Measurements from ENCODE around the gene BUD23.

The BUD23 gene, protein sequence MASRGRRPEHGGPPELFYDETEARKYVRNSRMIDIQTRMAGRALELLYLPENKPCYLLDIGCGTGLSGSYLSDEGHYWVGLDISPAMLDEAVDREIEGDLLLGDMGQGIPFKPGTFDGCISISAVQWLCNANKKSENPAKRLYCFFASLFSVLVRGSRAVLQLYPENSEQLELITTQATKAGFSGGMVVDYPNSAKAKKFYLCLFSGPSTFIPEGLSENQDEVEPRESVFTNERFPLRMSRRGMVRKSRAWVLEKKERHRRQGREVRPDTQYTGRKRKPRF

DNA sequence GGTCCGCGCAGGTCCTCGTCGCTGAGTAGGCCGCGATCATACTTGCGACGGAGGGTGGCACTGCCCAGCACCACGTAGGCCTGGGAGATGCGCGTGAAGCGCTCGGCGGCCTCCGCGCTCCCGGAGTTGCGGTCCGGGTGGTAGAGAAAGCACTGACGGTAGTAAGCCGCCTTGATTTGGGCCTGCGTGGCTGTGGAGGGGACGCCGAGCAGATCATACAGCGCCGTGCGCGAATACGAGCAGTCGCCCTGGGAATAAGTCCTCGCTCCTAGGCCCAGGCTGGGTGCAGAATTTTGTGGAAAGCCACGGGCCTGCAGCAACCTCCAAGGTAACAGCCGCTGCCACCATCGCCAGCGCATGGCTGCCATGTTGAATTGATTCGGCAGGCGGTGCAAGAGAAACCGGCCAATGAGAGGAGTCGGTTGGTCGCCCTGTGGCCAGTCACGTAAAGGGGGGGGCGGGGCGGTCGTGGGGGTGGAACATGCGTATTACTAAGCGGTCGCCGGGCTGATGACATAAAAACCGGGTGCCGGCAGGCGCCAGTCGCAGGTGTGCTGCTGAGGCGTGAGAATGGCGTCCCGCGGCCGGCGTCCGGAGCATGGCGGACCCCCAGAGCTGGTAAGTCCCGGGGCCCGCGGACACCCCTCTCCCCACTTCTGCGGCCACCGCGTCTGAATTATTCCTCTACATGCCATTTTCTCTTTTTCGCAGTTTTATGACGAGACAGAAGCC, at the start of gene BUD23, which contains the start of gene DNAJC30:
Gene BUD23 (plus strand): TSS at position 542 of the 732 bp plus-strand sequence. CDS start 29 bp downstream, at position 571.
Gene DNAJC30 (minus strand): TSS at position 398 of the 732 bp plus-strand sequence. CDS start 30 bp downstream, at position 368.
- H3K27ac ChIP-seq = peak within 1 kb of the TSS; percentile 89
- TF ChIP-seq, protein P1, sequence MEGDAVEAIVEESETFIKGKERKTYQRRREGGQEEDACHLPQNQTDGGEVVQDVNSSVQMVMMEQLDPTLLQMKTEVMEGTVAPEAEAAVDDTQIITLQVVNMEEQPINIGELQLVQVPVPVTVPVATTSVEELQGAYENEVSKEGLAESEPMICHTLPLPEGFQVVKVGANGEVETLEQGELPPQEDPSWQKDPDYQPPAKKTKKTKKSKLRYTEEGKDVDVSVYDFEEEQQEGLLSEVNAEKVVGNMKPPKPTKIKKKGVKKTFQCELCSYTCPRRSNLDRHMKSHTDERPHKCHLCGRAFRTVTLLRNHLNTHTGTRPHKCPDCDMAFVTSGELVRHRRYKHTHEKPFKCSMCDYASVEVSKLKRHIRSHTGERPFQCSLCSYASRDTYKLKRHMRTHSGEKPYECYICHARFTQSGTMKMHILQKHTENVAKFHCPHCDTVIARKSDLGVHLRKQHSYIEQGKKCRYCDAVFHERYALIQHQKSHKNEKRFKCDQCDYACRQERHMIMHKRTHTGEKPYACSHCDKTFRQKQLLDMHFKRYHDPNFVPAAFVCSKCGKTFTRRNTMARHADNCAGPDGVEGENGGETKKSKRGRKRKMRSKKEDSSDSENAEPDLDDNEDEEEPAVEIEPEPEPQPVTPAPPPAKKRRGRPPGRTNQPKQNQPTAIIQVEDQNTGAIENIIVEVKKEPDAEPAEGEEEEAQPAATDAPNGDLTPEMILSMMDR (conservative IDR thresholded peaks at IDR 0.05) = no peak

DNA sequence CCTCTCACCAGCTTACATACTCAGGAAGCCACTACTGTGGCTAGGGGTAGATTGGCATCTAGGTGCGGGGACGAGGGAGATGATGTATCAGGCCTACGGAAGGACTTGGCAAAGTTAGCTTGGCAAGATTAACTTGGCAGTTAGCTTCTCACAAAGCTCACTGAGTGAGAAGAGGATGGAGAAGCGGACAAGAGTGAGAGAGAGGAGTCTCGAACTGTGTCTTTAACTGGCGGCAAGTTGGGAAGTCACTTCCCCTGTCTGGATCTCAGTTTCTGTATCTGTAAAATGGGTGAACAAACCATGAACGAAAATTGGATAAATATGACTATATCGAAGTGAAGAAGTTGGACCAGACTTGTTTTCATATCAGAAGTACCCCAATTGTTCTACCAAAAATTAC, 49.6 kb upstream of the BUD23 start:
- no peak overlapping the region for H3K27ac ChIP-seq
- TF ChIP-seq, protein P1 (conservative IDR thresholded peaks at IDR 0.05) = no peak

DNA sequence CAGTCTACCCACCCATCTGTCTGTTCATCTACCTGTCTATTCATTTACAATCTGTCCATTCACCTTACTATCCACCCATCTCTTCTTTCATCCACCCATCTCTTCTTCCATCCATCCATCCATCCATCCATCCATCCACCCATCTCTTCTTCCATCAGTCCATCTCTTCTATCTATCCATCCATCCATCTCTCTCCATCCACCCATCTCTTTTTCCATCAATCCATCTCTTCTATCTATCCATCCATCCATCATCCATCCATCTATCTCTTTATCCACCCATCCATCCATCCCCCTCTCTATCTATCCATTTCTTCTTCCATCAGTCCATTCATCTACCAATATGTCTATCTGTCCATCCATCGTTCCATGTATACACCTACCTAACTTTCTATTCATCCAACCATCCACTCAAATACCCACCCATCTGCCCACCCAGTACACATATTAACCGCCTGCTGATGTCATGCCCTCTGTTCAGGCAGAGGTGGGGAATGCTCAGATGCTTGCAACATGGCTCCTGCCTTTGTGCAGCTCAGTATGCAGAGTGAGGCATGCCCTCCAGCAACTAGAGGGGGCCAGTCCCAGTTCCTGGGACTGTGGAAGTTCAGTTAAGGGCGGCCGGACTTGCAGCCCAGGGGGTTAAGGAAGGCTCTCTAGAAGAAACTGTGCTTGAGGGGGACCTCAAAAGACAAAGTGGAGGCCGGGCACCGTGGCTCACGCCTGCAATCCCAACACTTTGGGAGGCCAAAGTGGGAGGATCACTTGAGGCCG, 47.8 kb upstream of the BUD23 start:
- H3K27ac ChIP-seq = no peak overlapping the region
- TF ChIP-seq, protein P1 (conservative IDR thresholded peaks at IDR 0.05) = no peak

DNA sequence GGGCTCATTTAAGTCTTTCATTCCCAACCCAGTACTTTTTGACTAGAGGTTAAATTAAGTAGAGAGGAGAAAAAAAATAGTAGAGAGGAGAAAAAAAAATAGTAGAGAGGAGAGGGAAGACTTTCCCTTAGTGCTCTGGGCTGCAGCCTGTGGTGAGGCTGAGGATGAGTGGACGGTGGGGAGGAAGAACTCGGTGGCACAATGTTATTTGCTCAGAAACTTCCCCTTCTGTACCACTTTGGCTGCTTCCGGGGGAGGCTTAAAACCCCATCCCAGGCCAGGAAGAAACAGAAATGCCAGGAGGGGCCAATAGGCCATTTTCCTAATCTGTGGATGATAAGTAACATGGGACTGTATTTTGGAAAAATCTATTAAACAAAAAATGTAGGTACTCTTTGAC, 44.5 kb upstream of the BUD23 start:
- H3K27ac ChIP-seq = no peak overlapping the region
- TF ChIP-seq, protein P1 (conservative IDR thresholded peaks at IDR 0.05) = no peak

DNA sequence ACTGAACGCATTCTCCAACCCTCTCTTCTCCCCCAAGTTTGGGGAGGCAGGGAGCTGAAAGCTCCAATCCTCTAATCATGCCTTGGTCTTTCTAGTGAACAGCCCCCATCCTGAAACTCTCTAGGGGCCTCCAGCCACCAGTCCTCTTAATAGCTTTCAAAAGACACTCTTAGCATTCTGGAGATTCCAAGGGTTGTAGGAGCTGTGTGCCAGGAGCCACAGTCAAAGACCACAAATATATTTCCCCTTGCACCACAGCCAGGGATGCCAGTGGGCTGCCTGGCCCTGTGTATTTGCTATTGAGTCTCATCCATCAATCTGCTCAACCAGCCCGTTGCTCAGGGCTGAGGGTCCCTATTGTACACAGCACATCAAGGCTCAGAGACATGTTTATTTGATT, 40.6 kb upstream of the BUD23 start:
- TF ChIP-seq, protein P1 (conservative IDR thresholded peaks at IDR 0.05) = no peak
- no peak overlapping the region for H3K27ac ChIP-seq

DNA sequence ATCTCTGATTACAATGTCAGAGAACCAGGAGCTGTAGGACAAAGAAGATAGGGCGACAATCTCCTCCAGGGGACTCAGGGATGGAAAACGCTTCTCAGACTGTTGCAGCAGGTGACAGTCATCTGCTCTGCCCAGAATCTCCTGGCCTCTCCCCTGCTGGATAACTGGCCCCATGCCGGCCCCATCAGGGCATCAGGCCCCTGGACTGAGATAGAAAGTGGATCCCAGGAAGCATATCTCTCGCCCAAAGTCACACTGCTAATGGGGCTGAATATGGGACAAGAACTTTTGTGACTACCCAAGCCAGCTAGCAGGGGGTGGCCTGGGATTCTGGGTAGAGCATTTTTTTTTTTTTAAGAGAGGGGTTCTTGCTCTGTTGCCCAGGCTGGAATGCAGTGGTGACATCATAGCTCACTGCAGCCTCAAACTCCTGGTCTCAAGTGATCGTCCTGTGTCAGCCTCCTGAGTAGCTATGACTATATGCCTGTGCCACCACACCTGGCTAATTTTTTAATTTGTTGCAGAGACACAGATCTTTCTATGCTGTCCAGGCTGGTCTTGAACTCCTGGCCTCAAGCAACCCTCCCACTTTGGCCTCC, 38.6 kb upstream of the BUD23 start:
- H3K27ac ChIP-seq = no peak overlapping the region
- TF ChIP-seq, protein P1 (conservative IDR thresholded peaks at IDR 0.05) = no peak

Measured in VCaP (cell line).